ENCODE results near the gene TBC1D22B. TPM values are rescaled to one million over a fixed set of nuclear protein-coding genes. Genes with fewer than 3 reads are reported as not detected.

Gene TBC1D22B
- total RNA-seq, 2 donors from 2014 or later: 11.2 to 11.9 TPM

GRCh38 chr6:37225350-37226169 lies 32.0 kb upstream of the TBC1D22B start:
- no peaks in the 10 kb centered on the region for H3K36me3 Mint-ChIP-seq (ENCODE audit: low read depth)
- H3K4me1 Mint-ChIP-seq: peaks cover 12% of the 10 kb centered on the region
- H3K27me3 Mint-ChIP-seq: no peaks in the 10 kb centered on the region
- H3K9me3 ChIP-seq (ENCODE audit: control insufficient read depth, low read length, poor library complexity, severe bottlenecking): no peaks in the 10 kb centered on the region
- no peak overlapping the region for H3K27ac Mint-ChIP-seq
- DNase-seq (no peak), ATAC-seq (no peak)
- no peak overlapping the region for H3K4me3 Mint-ChIP-seq

- no peak overlapping the region for H3K4me3 Mint-ChIP-seq
- no peaks in the 10 kb centered on the region for H3K9me3 ChIP-seq (ENCODE audit: control insufficient read depth, low read length, poor library complexity, severe bottlenecking)
- peaks cover 9% of the 10 kb centered on the region for H3K27me3 Mint-ChIP-seq
- DNase-seq (no peak), ATAC-seq (no peak)
- peaks cover 3% of the 10 kb centered on the region for H3K4me1 Mint-ChIP-seq
- no peaks in the 10 kb centered on the region for H3K36me3 Mint-ChIP-seq (ENCODE audit: low read depth)
- H3K27ac Mint-ChIP-seq: peak overlapping the region; percentile 19
Observed at GRCh38 chr6:37230104-37230503, 27.5 kb upstream of the TBC1D22B start.

- Mint-ChIP-seq H3K27me3 (peaks cover 9% of the 10 kb centered on the region), H3K27ac (no peak overlapping the region)
Observed at GRCh38 chr6:37232430-37233017, 25.0 kb upstream of the TBC1D22B start.

GRCh38 chr6:37233541-37233940 lies 24.0 kb upstream of the TBC1D22B start:
- no peaks in the 10 kb centered on the region for H3K36me3 Mint-ChIP-seq (ENCODE audit: low read depth)
- H3K27me3 Mint-ChIP-seq: peaks cover 9% of the 10 kb centered on the region
- no peak overlapping the region for H3K4me3 Mint-ChIP-seq
- ATAC-seq (no peak), DNase-seq (no peak)
- H3K27ac Mint-ChIP-seq: no peak overlapping the region
- H3K9me3 ChIP-seq (ENCODE audit: control insufficient read depth, low read length, poor library complexity, severe bottlenecking): no peaks in the 10 kb centered on the region
- no peaks in the 10 kb centered on the region for H3K4me1 Mint-ChIP-seq

More at GRCh38 chr6:37232430-37233017, 25.0 kb upstream of the TBC1D22B start:
- Mint-ChIP-seq H3K4me1 (no peaks in the 10 kb centered on the region), H3K36me3 (ENCODE audit: low read depth) (no peaks in the 10 kb centered on the region), H3K4me3 (no peak overlapping the region)
- DNase-seq: no peak
- H3K9me3 ChIP-seq (ENCODE audit: control insufficient read depth, low read length, poor library complexity, severe bottlenecking): no peaks in the 10 kb centered on the region
- no peak for ATAC-seq

- ATAC-seq (no peak), DNase-seq (no peak)
- Mint-ChIP-seq H3K27ac (no peak overlapping the region), H3K27me3 (peaks cover 9% of the 10 kb centered on the region), H3K36me3 (ENCODE audit: low read depth) (no peaks in the 10 kb centered on the region), H3K4me1 (peaks cover 7% of the 10 kb centered on the region), H3K4me3 (no peak overlapping the region)
- H3K9me3 ChIP-seq (ENCODE audit: control insufficient read depth, low read length, poor library complexity, severe bottlenecking): no peaks in the 10 kb centered on the region
Observed at GRCh38 chr6:37236921-37237320, 20.7 kb upstream of the TBC1D22B start.

GRCh38 chr6:37237789-37238188 lies 19.8 kb upstream of the TBC1D22B start:
- no peak for DNase-seq
- ATAC-seq: no peak
- no peaks in the 10 kb centered on the region for H3K9me3 ChIP-seq (ENCODE audit: control insufficient read depth, low read length, poor library complexity, severe bottlenecking)
- H3K36me3 Mint-ChIP-seq (ENCODE audit: low read depth): no peaks in the 10 kb centered on the region
- H3K4me3 Mint-ChIP-seq: no peak overlapping the region
- H3K4me1 Mint-ChIP-seq: peaks cover 7% of the 10 kb centered on the region
- no peak overlapping the region for H3K27ac Mint-ChIP-seq
- H3K27me3 Mint-ChIP-seq: peaks cover 7% of the 10 kb centered on the region

GRCh38 chr6:37238381-37238780 lies 19.2 kb upstream of the TBC1D22B start:
- H3K4me1 Mint-ChIP-seq: peaks cover 7% of the 10 kb centered on the region
- H3K9me3 ChIP-seq (ENCODE audit: control insufficient read depth, low read length, poor library complexity, severe bottlenecking): no peaks in the 10 kb centered on the region
- no peak for DNase-seq
- H3K36me3 Mint-ChIP-seq (ENCODE audit: low read depth): no peaks in the 10 kb centered on the region
- no peak overlapping the region for H3K4me3 Mint-ChIP-seq
- no peak for ATAC-seq
- no peak overlapping the region for H3K27ac Mint-ChIP-seq
- peaks cover 1% of the 10 kb centered on the region for H3K27me3 Mint-ChIP-seq

GRCh38 chr6:37239526-37239925 lies 18.0 kb upstream of the TBC1D22B start:
- DNase-seq: no peak
- no peak overlapping the region for H3K4me3 Mint-ChIP-seq
- peaks cover 7% of the 10 kb centered on the region for H3K4me1 Mint-ChIP-seq
- H3K27ac Mint-ChIP-seq: no peak overlapping the region
- no peaks in the 10 kb centered on the region for H3K36me3 Mint-ChIP-seq (ENCODE audit: low read depth)
- ATAC-seq: no peak
- H3K9me3 ChIP-seq (ENCODE audit: control insufficient read depth, low read length, poor library complexity, severe bottlenecking): no peaks in the 10 kb centered on the region
- H3K27me3 Mint-ChIP-seq: no peaks in the 10 kb centered on the region

- no peak overlapping the region for H3K4me3 Mint-ChIP-seq
- peak overlapping the region; percentile 80 for H3K27ac Mint-ChIP-seq
- ATAC-seq: peak; percentile 62
- no peaks in the 10 kb centered on the region for H3K9me3 ChIP-seq (ENCODE audit: control insufficient read depth, low read length, poor library complexity, severe bottlenecking)
- H3K27me3 Mint-ChIP-seq: peaks cover 4% of the 10 kb centered on the region
- peak in 1 of 3 donors; percentile 15 for DNase-seq
- no peaks in the 10 kb centered on the region for H3K36me3 Mint-ChIP-seq (ENCODE audit: low read depth)
- H3K4me1 Mint-ChIP-seq: peaks cover 7% of the 10 kb centered on the region
Observed at GRCh38 chr6:37239950-37240713, 17.4 kb upstream of the TBC1D22B start.

GRCh38 chr6:37241131-37241530 lies 16.4 kb upstream of the TBC1D22B start:
- H3K27ac Mint-ChIP-seq: no peak overlapping the region
- no peak overlapping the region for H3K4me3 Mint-ChIP-seq
- peaks cover 8% of the 10 kb centered on the region for H3K27me3 Mint-ChIP-seq
- H3K9me3 ChIP-seq (ENCODE audit: control insufficient read depth, low read length, poor library complexity, severe bottlenecking): no peaks in the 10 kb centered on the region
- DNase-seq (no peak), ATAC-seq (no peak)
- H3K36me3 Mint-ChIP-seq (ENCODE audit: low read depth): no peaks in the 10 kb centered on the region
- H3K4me1 Mint-ChIP-seq: peaks cover 7% of the 10 kb centered on the region

GRCh38 chr6:37241775-37242428 lies 15.7 kb upstream of the TBC1D22B start:
- H3K9me3 ChIP-seq (ENCODE audit: control insufficient read depth, low read length, poor library complexity, severe bottlenecking): no peaks in the 10 kb centered on the region
- H3K4me1 Mint-ChIP-seq: peaks cover 7% of the 10 kb centered on the region
- no peak for DNase-seq
- ATAC-seq: no peak
- H3K36me3 Mint-ChIP-seq (ENCODE audit: low read depth): no peaks in the 10 kb centered on the region
- peaks cover 13% of the 10 kb centered on the region for H3K27me3 Mint-ChIP-seq
- H3K4me3 Mint-ChIP-seq: no peak overlapping the region
- H3K27ac Mint-ChIP-seq: no peak overlapping the region

- Mint-ChIP-seq H3K4me1 (peaks cover 7% of the 10 kb centered on the region), H3K36me3 (ENCODE audit: low read depth) (no peaks in the 10 kb centered on the region), H3K27me3 (peaks cover 15% of the 10 kb centered on the region), H3K27ac (no peak overlapping the region), H3K4me3 (no peak overlapping the region)
- no peak for DNase-seq
- no peaks in the 10 kb centered on the region for H3K9me3 ChIP-seq (ENCODE audit: control insufficient read depth, low read length, poor library complexity, severe bottlenecking)
- ATAC-seq: no peak
Observed at GRCh38 chr6:37242429-37243052, 15.0 kb upstream of the TBC1D22B start.
